ENCODE data around the gene CIAO1. TPM values are rescaled to one million over a fixed set of nuclear protein-coding genes. Genes with fewer than 3 reads are reported as not detected.
A peak's percentile ranks its signal among the peaks of the same experiment; 100 is the strongest.

CIAO1 gene
- total RNA-seq, 6 experiments from 2014 or later: 54.9 to 71.4 (median 60.4) TPM

DNA sequence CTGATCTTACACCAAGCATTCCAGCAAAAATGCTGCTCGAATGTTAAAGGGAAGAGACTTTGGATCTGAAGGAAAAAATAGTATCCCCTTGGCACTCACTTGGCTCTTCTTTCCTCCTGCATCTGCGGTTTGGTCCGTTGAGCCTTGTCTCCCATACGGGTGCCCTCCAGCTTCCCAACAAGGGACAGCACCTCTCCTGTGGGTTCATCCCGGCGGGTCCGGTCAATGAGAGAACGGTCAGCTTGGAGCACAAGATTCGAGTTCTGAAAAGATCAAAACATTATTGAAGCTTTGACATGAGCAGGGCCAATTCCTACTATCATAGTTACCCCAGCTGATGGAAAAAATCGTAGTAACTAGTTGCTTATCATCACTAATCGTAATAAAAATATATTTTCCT, 38.6 kb downstream of the CIAO1 start:
- Mint-ChIP-seq H3K27ac (no peak overlapping the region), H3K4me1 (ENCODE audit: low read depth) (peaks cover 43% of the 10 kb centered on the region), H3K9me3 (no peaks in the 10 kb centered on the region), H3K27me3 (ENCODE audit: insufficient read depth) (peaks cover 1% of the 10 kb centered on the region), H3K36me3 (ENCODE audit: low read depth) (peaks cover 38% of the 10 kb centered on the region), H3K4me3 (peak overlapping the region; percentile 100)
- TF ChIP-seq, protein P1, sequence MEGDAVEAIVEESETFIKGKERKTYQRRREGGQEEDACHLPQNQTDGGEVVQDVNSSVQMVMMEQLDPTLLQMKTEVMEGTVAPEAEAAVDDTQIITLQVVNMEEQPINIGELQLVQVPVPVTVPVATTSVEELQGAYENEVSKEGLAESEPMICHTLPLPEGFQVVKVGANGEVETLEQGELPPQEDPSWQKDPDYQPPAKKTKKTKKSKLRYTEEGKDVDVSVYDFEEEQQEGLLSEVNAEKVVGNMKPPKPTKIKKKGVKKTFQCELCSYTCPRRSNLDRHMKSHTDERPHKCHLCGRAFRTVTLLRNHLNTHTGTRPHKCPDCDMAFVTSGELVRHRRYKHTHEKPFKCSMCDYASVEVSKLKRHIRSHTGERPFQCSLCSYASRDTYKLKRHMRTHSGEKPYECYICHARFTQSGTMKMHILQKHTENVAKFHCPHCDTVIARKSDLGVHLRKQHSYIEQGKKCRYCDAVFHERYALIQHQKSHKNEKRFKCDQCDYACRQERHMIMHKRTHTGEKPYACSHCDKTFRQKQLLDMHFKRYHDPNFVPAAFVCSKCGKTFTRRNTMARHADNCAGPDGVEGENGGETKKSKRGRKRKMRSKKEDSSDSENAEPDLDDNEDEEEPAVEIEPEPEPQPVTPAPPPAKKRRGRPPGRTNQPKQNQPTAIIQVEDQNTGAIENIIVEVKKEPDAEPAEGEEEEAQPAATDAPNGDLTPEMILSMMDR (IDR thresholded peaks at IDR 0.05): no peak
- DNase-seq: no peak

DNA sequence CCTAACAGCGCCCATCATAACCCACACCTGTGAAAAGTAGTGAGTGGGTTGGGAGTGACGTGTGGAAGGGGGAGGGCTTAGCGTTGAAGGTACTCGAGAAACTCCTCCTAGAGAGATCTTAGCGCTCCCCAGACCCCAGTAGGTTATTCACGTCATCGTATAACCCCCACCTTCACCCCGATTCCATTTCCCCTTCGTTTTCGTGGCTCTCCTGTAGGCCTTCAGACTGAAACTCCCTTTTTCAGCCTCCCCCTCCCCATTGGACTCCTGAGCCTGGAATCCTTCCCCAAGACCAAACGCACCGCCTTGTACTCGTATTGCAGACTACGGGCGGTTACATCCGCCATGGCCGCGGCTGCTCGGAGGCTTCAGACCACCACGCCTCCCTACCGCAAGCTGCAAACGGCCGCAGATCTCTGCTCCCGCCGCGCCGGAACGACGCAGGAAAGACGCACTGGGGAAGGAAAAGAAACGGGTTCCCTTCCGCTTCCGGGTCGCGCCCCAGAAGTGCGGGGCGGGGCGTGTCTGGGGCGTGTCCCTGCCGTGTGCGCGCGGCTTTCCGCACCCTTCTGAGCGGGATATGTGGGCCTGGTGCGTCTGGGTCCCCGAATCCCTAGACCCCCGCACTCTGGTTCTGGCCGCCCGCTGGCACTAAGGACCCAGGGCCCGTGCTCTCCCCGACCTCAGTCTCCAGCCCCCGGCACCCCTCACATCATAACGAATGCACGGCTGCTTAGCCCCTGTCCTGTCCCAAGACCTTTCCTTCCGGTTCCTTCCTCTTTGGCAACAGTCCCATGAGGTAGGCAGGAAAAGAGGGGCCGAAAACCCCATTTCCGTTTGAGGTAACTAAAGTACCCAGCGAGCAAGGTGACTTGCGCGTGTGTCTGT, 39.3 kb downstream of the CIAO1 start, which contains the start of gene SNRNP200:
SNRNP200 (minus strand) TSS at position 456 of the 888 bp plus-strand sequence; CDS start at position 347, 109 bp downstream.
- Mint-ChIP-seq H3K27me3 (ENCODE audit: insufficient read depth) (peaks cover 1% of the 10 kb centered on the region), H3K4me3 (peak within 1 kb of the TSS; percentile 100), H3K27ac (peak within 1 kb of the TSS; percentile 96), H3K9me3 (no peaks in the 10 kb centered on the region), H3K36me3 (ENCODE audit: low read depth) (peaks cover 38% of the 10 kb centered on the region), H3K4me1 (ENCODE audit: low read depth) (peaks cover 43% of the 10 kb centered on the region)
- peak; percentile 74 for DNase-seq
- TF ChIP-seq, protein P1 (IDR thresholded peaks at IDR 0.05): no peak

DNA sequence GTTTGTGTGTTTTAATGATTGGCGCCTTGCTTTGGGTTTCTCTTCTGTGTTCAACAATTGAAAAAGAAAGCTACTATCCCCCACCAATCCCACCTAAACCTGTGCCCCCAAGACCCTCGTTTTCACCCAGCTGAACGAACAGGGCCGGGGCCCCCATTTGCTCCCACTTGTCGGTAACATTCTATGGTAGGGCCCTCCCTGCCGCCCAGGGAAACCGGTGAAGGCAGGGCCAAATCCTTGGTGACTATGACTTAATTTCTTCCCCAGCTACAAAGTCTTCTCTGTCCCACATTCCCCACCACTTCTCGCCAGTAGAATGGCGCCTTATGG, 39.9 kb downstream of the CIAO1 start:
- H3K27ac Mint-ChIP-seq: peak overlapping the region; percentile 96
- peaks cover 36% of the 10 kb centered on the region for H3K36me3 Mint-ChIP-seq (ENCODE audit: low read depth)
- H3K4me3 Mint-ChIP-seq: peak overlapping the region; percentile 100
- peaks cover 43% of the 10 kb centered on the region for H3K4me1 Mint-ChIP-seq (ENCODE audit: low read depth)
- no peak for DNase-seq
- TF ChIP-seq, protein P1 (IDR thresholded peaks at IDR 0.05): no peak
- H3K9me3 Mint-ChIP-seq: no peaks in the 10 kb centered on the region
- peaks cover 1% of the 10 kb centered on the region for H3K27me3 Mint-ChIP-seq (ENCODE audit: insufficient read depth)

DNA sequence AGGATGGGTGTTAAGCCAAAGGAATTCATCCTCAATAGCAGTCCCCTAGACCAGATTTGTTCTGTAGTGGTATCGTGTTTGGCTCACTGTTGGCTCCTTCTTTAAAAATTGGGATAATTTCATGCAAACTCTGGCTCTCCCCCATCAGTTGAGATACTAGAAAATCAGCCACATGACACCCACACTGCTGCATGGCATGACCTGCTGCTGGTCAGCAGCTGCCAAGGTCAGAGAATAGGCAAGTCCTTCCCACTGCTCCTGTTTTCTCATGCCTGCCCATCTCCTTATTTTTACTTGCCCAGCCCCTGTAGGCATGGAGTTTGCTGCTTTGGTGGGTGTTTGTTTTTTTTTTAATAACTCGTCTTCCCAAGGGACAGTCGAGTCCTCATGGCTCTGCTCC, 40.3 kb downstream of the CIAO1 start:
- Mint-ChIP-seq H3K4me3 (peak overlapping the region; percentile 100), H3K36me3 (ENCODE audit: low read depth) (peaks cover 31% of the 10 kb centered on the region), H3K27me3 (ENCODE audit: insufficient read depth) (peaks cover 1% of the 10 kb centered on the region), H3K27ac (peak overlapping the region; percentile 96), H3K9me3 (no peaks in the 10 kb centered on the region), H3K4me1 (ENCODE audit: low read depth) (peaks cover 43% of the 10 kb centered on the region)
- no peak for DNase-seq
- TF ChIP-seq, protein P1 (IDR thresholded peaks at IDR 0.05): no peak

DNA sequence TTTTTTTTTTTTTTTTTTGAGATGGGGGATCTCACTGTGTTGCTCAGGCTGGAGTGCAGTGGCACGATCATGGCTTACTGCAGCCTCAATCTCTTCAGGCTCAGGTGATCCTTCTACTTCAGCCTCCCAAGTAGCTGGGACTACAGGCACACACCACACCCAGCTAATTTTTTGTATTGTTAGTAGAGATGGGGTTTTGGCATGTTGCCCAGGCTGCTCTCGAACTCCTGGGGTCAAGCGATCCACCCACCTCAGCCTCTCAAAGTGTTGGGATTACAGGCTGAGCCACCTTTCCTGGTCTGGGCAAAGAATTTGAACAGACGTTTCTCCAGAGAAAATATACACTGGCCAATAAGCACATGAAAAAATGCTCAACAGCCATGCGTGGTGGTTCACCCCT, 42.2 kb downstream of the CIAO1 start:
- peaks cover 1% of the 10 kb centered on the region for H3K27me3 Mint-ChIP-seq (ENCODE audit: insufficient read depth)

More for the DNA sequence above, 42.2 kb downstream of the CIAO1 start:
- no peaks in the 10 kb centered on the region for H3K9me3 Mint-ChIP-seq
- H3K36me3 Mint-ChIP-seq (ENCODE audit: low read depth): peaks cover 15% of the 10 kb centered on the region
- H3K27ac Mint-ChIP-seq: no peak overlapping the region
- H3K4me3 Mint-ChIP-seq: no peak overlapping the region
- no peak for DNase-seq
- peaks cover 30% of the 10 kb centered on the region for H3K4me1 Mint-ChIP-seq (ENCODE audit: low read depth)
- TF ChIP-seq, protein P1 (IDR thresholded peaks at IDR 0.05): no peak

All from HFFc6 (cell line).